HG03097 (cell line): ENCODE results near the gene PIP5K1C.
A peak's percentile ranks its signal among the peaks of the same experiment; 100 is the strongest.

Source experiments
- ATAC-seq: cut with Tn5 transposase; IDR thresholded peaks from one replicate; pipeline ENCODE4 v1.9.1; 2021; ENCODE audit not compliant: unreplicated experiment, low FRiP score

PIP5K1C gene

DNA sequence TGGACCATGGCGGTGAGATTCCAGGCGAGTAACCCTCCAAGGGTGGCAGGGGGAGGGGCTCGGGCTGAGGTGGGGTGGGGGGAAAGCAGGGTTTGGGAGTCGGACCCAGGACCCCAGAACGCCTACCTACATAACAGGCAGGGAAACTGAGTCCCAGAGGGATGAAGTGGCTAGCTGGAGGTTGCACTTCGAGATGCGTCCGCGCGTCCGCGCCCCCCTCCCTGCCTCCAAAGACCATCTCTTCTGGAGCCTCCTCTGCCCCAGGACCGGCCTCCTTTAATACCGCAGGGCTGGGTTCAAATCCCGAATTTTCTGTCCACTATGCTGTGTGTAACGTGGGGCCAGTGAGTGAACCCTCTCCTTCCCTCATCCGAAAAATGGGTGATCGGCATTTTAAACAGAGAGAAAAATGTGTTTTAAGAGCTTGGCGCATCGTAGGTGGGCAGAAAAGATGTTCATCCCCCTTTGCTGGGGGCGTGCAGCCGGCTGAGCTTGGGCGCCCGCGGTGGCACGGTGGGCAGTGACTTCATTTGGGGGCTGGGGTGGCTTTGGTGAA, 21.7 kb upstream of the PIP5K1C start:
- no peak for ATAC-seq

GRCh38 chr19:3721131-3721886, 21.0 kb upstream of the PIP5K1C start:
- ATAC-seq, result no peak

GRCh38 chr19:3720349-3720917, 20.2 kb upstream of the PIP5K1C start:
- no peak for ATAC-seq

GRCh38 chr19:3719868-3720267, 19.6 kb upstream of the PIP5K1C start:
- ATAC-seq, result no peak

DNA sequence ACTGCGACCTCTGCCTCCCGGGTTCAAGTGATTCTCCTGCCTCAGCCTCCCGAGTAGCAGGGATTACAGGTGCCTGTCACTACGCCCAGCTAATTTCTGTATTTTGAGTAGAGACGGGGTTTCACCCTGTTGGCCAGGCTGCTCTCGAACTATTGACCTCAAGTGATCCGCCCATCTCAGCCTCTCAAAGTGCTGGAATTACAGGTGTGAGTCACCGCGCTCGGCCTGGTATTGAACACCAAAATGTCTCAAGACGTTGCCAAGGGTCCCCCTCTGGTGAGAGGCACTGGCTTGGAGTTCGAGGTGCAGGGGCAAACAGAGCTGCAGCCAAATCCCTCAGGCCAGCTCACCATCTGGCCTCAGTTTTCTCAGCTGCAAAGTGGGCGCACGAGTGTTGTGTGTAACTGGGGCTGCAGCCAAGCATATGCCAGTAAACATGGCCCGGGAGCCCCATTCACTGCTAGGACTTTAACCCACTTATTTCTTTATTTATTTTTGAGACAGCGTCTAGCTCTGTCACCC, 15.9 kb upstream of the PIP5K1C start:
- no peak for ATAC-seq

DNA sequence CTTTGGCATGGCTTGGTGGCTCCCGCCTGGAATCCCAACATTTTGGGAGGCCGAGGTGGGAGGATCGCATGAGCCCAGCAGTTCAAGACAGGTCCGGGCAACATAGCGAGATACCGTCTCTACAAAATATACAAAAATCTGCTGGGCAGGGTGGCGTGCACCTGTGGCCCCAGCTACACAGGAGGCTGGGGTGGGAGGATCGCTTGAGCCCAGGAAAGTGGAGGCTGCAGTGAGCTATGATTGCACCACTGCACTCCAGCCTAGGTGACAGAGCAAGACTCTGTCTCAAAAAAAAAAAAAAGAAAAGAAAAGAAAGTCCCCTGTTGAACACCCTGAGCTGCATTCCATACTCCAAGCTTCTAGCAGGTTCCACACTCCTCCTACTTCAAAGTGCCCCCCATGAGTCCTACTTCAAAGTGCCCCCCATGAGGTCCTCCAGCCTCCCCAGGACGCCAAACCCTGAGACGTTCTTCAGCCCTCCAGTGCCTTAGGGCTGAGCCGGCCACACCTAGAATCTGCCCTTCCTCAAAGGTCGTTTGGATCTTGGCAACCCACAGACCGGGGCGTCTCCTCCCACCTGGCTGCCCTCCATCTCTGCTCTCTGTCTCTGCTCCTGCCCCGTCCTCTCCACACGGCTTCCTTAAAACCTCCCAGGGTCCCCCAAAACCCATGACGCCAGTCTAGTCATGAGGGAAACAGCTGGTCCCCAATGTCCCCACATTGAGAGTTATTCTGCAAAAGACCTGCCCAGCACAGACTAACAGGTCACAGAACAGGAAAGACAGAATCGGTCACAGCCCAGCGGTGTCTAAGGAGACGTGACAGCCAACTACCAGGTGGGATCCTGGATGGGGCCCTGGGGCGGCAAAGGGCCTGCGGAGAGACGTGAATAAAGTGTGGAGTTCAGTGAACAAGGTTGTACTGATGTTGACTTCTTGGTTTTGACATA, 12.7 kb upstream of the PIP5K1C start:
- no peak for ATAC-seq

DNA sequence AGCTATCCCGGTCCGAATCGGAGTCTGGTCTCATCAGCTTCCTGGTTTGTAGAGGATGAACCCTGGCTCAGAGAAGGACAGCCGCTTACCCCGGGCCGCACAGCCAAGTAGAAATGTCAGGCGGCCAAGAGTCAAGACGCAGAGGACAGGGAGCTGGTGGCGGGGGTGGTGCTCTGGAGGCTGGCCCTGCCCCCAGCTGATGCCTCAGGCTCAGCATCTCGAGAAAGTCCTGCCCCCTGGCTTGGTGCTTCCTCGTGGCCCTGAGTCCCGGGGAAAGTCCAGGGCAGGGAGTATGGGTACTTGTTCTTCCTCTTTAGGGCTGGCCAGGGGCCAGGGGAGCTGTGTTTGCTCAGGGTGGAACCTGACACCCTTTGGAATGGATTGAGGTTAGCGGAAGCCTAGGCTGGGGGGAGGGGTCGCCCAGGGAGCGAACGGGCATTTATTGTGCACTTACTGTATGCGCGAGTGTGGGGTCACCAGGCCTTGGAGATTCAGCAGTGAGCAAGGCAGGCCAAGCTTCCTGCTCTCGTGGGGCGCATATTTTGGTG, 10.1 kb upstream of the PIP5K1C start:
- no peak for ATAC-seq

DNA sequence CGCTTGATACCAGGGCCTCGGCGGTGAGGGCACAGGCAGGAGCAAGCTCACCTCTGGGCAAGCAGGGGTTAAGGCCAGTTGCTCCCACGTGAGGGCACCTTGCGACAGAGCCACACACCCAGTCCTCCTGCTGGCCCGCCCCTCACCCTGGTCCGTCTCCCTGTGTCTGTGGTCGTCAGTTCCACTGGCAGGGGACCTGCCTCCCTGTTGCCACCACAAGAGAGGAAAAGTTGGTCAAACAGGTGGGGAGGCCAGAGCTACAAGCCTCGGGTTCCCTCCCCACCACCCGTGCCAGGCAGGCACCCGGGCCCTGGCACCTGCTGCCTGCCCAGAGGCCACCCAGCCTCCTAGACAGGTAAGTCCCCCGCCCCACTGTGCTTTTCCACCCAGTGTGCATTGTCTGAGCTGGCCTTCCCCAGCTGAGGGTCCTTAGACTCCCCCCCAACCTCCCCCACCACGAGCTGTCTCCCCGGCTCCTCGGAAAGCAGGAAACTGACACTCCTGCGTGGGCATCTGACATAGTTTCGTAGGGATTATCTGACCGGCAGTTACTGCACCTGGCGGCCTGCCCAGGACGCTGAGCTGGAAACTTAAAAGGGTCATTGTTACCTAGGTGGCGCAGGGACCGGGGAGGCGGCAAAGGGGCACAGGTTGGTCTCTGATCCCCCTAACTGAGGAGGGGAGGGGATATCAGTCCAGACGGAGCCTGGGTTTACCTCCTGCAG, 8.1 kb upstream of the PIP5K1C start, which contains the start of gene TJP3:
Gene TJP3 (plus strand): TSS at position 178 of the 725 bp plus-strand sequence. CDS start 20,049 bp downstream, outside the sequence.
- ATAC-seq, result no peak

DNA sequence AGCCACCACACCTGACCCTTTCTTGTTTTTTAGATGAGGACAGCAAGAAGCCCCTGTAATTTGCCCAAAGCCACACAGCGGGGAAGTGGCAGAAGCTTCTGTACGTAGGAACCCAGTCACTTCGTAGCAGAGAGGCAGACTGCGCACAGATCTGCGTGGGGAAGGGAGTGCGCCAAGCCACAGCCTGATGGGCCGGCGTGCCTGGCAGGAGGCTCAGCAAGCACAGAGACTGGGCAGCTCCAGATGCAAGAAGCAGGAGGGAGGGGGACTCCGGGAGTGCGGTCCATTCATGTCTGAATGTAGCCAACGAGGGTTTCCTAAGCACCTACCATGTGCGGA, 7.6 kb upstream of the PIP5K1C start:
- ATAC-seq, result no peak

- no peak for ATAC-seq
These were observed 932 bp upstream of the PIP5K1C start for GRCh38 chr19:3701200-3701599.

GRCh38 chr19:3699741-3700241, 477 bp downstream of the PIP5K1C start:
- ATAC-seq, result peak; percentile 4

GRCh38 chr19:3698974-3699740, 1.1 kb downstream of the PIP5K1C start:
- ATAC-seq, result no peak

DNA sequence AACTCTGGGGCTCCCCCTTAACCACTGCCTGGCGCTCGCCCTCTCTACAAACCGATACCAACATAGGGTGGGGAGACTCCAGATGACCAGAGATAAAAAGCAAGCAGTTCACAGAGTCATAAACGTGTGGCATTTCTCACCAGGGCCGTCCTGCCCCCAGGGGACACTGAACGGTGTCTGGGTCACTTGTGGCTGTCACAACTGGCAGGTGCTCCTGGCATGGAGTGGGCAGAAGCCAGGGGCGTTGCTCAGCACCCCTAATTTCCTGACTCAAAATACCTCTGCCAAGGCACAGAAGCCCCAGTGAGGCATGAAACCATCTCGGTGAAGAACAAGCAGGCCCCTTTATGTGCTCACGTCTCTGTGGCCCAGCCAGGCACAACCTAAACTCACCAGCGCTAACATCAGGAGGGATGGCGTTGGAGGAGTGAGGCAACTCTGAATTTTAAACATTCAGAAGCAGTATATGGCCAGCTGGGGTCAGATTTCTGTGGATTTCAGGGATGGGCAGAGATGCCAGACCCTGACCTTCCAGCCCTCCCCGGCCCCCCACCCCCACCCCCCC, 1.8 kb downstream of the PIP5K1C start:
- no peak for ATAC-seq

GRCh38 chr19:3697671-3698385, 2.4 kb downstream of the PIP5K1C start:
- no peak for ATAC-seq

DNA sequence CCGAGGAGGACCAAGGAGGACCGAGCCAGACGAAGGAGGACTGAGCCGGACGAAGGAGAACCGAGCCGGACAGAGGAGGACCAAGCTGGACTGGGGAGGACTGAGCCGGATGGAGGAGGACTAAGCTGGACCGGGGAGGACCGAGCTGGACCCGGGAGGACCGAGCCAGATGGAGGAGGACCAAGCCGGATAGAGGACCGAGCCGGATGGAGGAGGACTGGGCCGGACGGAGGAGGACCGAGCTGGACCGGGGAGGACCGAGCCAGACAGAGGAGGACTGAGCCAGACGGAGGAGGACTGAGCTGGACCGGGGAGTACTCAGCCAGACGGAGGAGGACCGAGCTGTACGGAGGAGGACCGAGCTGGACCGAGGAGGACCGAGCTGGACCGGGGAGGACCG, 3.2 kb downstream of the PIP5K1C start:
- ATAC-seq, result no peak

DNA sequence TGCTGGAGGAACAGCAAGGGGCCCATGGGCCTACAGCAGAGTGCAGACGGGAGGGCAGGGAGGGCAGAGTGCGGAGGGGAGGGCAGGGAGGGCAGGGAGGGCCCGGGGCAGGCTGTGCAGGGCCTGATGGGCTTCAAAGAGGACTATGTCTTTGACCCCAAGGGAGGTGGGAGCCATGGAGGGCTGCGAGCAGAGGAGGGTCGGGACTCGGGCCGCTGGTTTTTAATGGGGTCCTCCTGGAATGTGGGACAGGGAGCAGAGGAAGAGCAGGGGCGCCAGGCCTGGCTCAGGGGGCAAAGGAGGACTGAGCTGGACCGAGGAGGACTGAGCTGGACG, 3.6 kb downstream of the PIP5K1C start:
- ATAC-seq, result no peak

- ATAC-seq, result no peak
These were observed 4.1 kb downstream of the PIP5K1C start for GRCh38 chr19:3695986-3696659.
